Smooth muscle cell (in vitro differentiated cells): ENCODE measurements around the gene NUP205. TPM values are rescaled to one million over a fixed set of nuclear protein-coding genes. Genes with fewer than 3 reads are reported as not detected.
A peak's percentile ranks its signal among the peaks of the same experiment; 100 is the strongest.

Source experiments
- DNase-seq: peaks from one replicate; lab custom pipeline; 2025; ENCODE audit not compliant: unreplicated experiment; lab: John Stamatoyannopoulos, UW
- H2AFZ ChIP-seq: fragments of 200-600 bp; sonication (generic); 2 replicates; pipeline ENCODE4 v1.6.0; 2016; ENCODE audit warnings: antibody characterized with exemption, low read depth, mild to moderate bottlenecking
- H3F3A ChIP-seq: fragments of 200-600 bp; sonication (generic); 2 replicates; pipeline ENCODE4 v1.6.0; 2017; ENCODE audit warnings: antibody characterized with exemption, low read depth
- H3K27ac ChIP-seq: fragments of 200-600 bp; sonication (generic); 2 replicates; pipeline ENCODE4 v1.5.1; 2016; ENCODE audit warnings: low read depth, mild to moderate bottlenecking
- H3K27me3 ChIP-seq: fragments of 200-600 bp; sonication (generic); 2 replicates; pipeline ENCODE4 v1.6.1; 2016; ENCODE audit warnings: low read depth, mild to moderate bottlenecking
- H3K36me3 ChIP-seq: fragments of 200-600 bp; sonication (generic); 2 replicates; pipeline ENCODE4 v1.5.1; 2016; ENCODE audit warnings: low read depth
- H3K4me1 ChIP-seq: fragments of 200-600 bp; sonication (generic); 2 replicates; pipeline ENCODE4 v1.5.1; 2016; ENCODE audit warnings: low read depth
- H3K4me2 ChIP-seq: fragments of 200-600 bp; sonication (generic); 2 replicates; pipeline ENCODE4 v1.6.0; 2016; ENCODE audit warnings: mild to moderate bottlenecking
- H3K4me3 ChIP-seq: fragments of 200-600 bp; sonication (generic); 2 replicates; pipeline ENCODE4 v1.5.1; 2016; ENCODE audit warnings: mild to moderate bottlenecking
- H3K79me2 ChIP-seq: fragments of 200-600 bp; sonication (generic); 2 replicates; pipeline ENCODE4 v1.6.0; 2016; ENCODE audit warnings: low read depth, mild to moderate bottlenecking
- H3K9ac ChIP-seq: fragments of 200-600 bp; sonication (generic); 2 replicates; pipeline ENCODE4 v1.6.0; 2016; ENCODE audit warnings: low read depth
- H3K9me3 ChIP-seq: fragments of 200-600 bp; sonication (generic); replicated peaks from 2 replicates; pipeline ENCODE4 v1.5.1; 2016; ENCODE audit warnings: low read depth
- H4K20me1 ChIP-seq: fragments of 200-600 bp; sonication (generic); 2 replicates; pipeline ENCODE4 v1.6.0; 2016; ENCODE audit warnings: low read depth
- WGBS: methylation state at CpG from one replicate; pipeline ENCODE4 v1.1.7; 2016; ENCODE audit warnings: low lambda C conversion rate; 5-methylcytosine and 5-hydroxymethylcytosine counted together
- polyA plus RNA-seq: library from polyadenylated mRNA; unstranded; fragments of >200 nt; fragmentation: Nextera tagmentation; extraction: Ambion mirVana; gene quantifications from 2 replicates; pipeline ENCODE4 v1.2.1, GENCODE V29; 2016
- total RNA-seq: library from RNA; depleted of rRNA; stranded (reverse); fragments of >200 nt; gene quantifications from 2 replicates; pipeline ENCODE4 v1.2.3, GENCODE V29; 2014
- TF ChIP-seq, protein P1 (sequence below): fragments of 200-600 bp; sonication (generic); IDR thresholded peaks from 2 replicates; pipeline ENCODE4 v1.5.1; 2017; ENCODE audit warnings: borderline replicate concordance, mild to moderate bottlenecking, antibody characterized with exemption; ENCODE audit not compliant: insufficient read depth, poor library complexity, severe bottlenecking

The NUP205 gene
- total and polyA plus RNA-seq, 2 experiments from 2014 or later = 17.3 to 69.6 TPM

DNA sequence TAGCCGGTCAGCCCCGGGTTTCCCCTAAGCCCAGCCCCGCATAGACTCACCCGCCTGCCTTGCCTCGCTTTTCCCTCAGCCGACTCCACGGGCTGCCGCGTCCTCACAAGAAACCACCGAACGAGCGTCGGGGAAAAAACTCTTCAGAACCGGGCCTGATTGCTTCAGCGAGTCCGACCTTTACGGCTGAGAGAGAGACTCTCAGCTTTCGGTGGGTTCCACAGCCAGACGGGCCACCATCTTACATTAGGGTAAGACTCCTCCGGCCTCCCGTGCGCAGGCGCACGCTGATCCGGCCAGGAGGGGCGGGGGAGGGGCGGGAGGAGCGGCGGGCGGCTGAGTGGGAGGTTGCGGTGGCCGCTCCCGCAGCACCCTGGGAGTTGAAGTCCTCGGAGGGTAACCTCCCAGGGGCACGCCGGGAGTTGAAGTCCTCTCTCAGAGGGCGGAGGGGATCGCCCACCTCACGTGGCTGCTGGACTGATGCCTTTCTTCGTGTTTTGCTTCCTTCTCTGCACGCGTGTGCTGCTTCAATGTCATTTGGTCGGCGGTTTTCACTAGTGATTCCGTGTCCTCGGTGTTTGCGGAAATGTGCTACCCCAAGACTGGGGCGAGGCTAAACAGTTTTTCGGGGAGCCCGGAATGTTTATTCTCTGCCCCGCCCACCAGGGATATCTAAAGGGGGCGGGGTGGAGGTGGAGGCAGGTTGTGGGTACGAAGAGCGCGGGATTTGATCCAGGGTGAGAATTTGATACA, 47.7 kb upstream of the NUP205 start, which contains the start of gene CNOT4:
Gene CNOT4 (minus strand): TSS at position 264 of the 753 bp plus-strand sequence. CDS start 71,771 bp downstream, outside the sequence.
- DNase-seq = peak; percentile 92
- TF ChIP-seq, protein P1, sequence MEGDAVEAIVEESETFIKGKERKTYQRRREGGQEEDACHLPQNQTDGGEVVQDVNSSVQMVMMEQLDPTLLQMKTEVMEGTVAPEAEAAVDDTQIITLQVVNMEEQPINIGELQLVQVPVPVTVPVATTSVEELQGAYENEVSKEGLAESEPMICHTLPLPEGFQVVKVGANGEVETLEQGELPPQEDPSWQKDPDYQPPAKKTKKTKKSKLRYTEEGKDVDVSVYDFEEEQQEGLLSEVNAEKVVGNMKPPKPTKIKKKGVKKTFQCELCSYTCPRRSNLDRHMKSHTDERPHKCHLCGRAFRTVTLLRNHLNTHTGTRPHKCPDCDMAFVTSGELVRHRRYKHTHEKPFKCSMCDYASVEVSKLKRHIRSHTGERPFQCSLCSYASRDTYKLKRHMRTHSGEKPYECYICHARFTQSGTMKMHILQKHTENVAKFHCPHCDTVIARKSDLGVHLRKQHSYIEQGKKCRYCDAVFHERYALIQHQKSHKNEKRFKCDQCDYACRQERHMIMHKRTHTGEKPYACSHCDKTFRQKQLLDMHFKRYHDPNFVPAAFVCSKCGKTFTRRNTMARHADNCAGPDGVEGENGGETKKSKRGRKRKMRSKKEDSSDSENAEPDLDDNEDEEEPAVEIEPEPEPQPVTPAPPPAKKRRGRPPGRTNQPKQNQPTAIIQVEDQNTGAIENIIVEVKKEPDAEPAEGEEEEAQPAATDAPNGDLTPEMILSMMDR = no peak
- H3K4me3 ChIP-seq = peak within 1 kb of the TSS; percentile 99
- peak within 1 kb of the TSS; percentile 98 for H3K4me2 ChIP-seq
- H3K4me1 ChIP-seq = peaks cover 17% of the 10 kb centered on the region
- H3F3A ChIP-seq = no peaks in the 10 kb centered on the region
- H2AFZ ChIP-seq = peak within 1 kb of the TSS; percentile 97
- H3K36me3 ChIP-seq = no peaks in the 10 kb centered on the region
- no peaks in the 10 kb centered on the region for H3K9me3 ChIP-seq
- H3K27me3 ChIP-seq = no peaks in the 10 kb centered on the region
- H4K20me1 ChIP-seq = peaks cover 44% of the 10 kb centered on the region
- peaks cover 46% of the 10 kb centered on the region for H3K79me2 ChIP-seq
- peak within 1 kb of the TSS; percentile 99 for H3K9ac ChIP-seq
- under 1% methylated on average over 54 of the region's 55 CpGs for WGBS
- H3K27ac ChIP-seq = peak within 1 kb of the TSS; percentile 95

DNA sequence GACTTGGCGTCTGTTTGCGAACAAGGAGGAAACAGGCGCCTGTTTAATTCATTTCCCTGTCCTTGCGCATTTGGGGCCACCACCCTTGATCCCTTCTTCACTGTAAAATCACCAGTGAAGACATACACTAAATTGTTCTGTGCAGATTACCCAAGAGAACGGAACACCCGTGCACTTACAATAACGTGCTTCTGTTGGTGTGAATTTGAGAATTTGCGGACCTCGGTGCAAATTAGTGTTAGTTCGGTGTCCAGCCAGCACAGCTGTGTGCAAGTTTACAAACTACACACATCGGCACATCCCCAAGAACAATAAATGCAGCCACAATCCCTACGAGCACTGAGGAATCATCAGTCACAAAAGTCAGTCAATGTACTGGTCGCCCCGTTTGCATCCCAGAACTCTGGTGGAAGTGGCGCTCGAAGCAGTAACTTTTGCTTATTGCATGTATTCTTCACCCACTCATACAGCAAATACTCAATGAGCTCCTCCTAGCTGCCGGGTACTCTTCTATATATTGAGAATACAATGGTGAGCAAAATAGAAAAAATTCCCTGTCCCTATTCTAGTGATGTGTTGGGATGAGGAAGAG, 47.0 kb upstream of the NUP205 start:
- Histone ChIP-seq H3K4me1 (peaks cover 17% of the 10 kb centered on the region), H3K27me3 (no peaks in the 10 kb centered on the region), H3K36me3 (no peaks in the 10 kb centered on the region), H3K4me2 (peak overlapping the region; percentile 98), H3K4me3 (peak overlapping the region; percentile 99), H4K20me1 (peaks cover 37% of the 10 kb centered on the region), H3F3A (no peaks in the 10 kb centered on the region), H3K79me2 (peaks cover 39% of the 10 kb centered on the region), H3K9me3 (no peaks in the 10 kb centered on the region), H3K9ac (peak overlapping the region; percentile 42), H2AFZ (peak overlapping the region; percentile 97), H3K27ac (no peak overlapping the region)
- WGBS = 11% methylated on average over 17 of the region's 17 CpGs
- no peak for DNase-seq
- TF ChIP-seq, protein P1 = peak; percentile 3

DNA sequence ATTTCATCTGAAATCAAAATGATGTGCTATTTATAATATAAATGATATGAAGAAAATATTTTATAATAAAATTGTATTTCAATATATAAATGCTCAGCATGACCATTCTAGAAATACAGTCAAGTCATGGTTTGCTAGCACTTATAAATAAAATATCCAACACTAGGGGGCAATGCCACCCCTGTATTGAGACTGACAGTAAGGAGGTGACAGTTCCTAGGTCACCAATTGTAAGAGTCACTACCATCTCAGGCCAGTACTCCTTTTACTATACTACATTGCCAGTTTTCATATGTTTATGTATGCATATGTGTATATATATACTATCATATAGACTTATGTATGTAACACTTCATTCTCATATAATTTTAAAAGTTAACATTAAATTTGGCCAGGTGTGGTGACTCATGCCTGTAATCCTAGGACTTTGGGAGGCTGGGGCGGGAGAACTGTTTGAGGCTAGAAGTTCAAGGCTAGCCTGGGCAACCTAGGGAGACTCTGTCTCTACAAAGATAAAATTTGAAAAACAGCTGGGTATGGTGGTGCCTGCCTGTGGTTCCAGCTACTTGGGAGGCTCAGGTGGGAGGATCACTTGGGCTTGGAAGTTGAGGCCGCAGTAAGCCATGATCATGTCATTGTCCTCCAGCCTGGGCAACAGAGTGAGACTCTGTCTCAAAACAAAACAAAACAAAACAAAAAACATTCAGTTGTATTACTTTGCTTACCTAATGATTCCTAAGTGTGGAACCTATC, 45.4 kb upstream of the NUP205 start:
- no peaks in the 10 kb centered on the region for H3K9me3 ChIP-seq
- H3K4me1 ChIP-seq = peaks cover 14% of the 10 kb centered on the region
- no peaks in the 10 kb centered on the region for H3K36me3 ChIP-seq
- H2AFZ ChIP-seq = no peak overlapping the region
- H3K27ac ChIP-seq = no peak overlapping the region
- TF ChIP-seq, protein P1 = peak; percentile 53
- no peak for DNase-seq
- H3F3A ChIP-seq = no peaks in the 10 kb centered on the region
- 99% methylated on average over 2 of the region's 2 CpGs for WGBS
- H3K4me3 ChIP-seq = no peak overlapping the region
- no peaks in the 10 kb centered on the region for H3K27me3 ChIP-seq
- peaks cover 21% of the 10 kb centered on the region for H4K20me1 ChIP-seq
- peaks cover 23% of the 10 kb centered on the region for H3K79me2 ChIP-seq
- H3K9ac ChIP-seq = no peak overlapping the region
- H3K4me2 ChIP-seq = no peak overlapping the region
